ENCODE data around the gene CGAS. TPM values are rescaled to one million over a fixed set of nuclear protein-coding genes. Genes with fewer than 3 reads are reported as not detected.
"Not testable (repeated sequence)": the region's sequence is repeated elsewhere in the genome, so short reads cannot be mapped to it uniquely, and the experiment has no call there.

Gene CGAS
- total RNA-seq, 6 experiments from 2014 or later: 0.37 to 1.1 (median 0.78) TPM

DNA sequence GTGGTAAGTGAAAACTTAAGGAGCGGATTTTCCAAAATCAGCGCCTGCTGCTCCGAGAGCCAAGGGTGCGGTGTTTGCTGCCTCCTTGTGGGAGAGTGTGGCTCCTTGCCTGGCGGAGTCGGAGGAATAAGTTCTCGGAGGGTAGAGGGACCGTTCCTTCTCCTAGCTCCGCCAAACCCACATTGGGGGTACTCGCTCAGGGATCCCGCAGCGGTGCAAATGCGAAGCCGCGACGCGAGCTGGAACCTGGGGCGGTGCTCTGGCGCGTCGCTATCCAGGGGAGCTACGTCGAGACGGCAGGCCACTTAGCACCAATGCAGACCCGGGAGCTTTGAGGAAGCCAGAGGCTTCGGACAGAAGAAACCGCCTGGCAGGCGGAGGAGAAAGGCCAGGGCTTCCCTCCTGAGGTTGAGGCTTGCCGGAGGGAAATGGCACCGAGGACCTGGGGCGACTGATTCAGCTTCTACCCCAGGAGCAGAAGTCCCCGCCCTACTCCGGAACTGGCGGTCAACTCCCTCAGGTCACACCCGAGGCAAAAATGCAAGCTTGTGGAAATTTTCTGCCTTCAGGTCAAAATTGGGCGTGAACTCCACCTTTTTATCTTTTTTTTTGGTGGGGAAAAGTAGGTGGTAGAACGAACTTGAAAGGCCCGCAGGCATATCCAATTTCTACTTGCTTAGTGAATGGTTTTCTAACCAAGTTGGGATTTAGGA is 63.1 kb downstream of the CGAS start:
- TF ChIP-seq, protein P1, sequence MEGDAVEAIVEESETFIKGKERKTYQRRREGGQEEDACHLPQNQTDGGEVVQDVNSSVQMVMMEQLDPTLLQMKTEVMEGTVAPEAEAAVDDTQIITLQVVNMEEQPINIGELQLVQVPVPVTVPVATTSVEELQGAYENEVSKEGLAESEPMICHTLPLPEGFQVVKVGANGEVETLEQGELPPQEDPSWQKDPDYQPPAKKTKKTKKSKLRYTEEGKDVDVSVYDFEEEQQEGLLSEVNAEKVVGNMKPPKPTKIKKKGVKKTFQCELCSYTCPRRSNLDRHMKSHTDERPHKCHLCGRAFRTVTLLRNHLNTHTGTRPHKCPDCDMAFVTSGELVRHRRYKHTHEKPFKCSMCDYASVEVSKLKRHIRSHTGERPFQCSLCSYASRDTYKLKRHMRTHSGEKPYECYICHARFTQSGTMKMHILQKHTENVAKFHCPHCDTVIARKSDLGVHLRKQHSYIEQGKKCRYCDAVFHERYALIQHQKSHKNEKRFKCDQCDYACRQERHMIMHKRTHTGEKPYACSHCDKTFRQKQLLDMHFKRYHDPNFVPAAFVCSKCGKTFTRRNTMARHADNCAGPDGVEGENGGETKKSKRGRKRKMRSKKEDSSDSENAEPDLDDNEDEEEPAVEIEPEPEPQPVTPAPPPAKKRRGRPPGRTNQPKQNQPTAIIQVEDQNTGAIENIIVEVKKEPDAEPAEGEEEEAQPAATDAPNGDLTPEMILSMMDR (IDR thresholded peaks at IDR 0.05): peak; percentile 20 to 47 (median 44)
- no peak for TF ChIP-seq POLR2A (IDR thresholded peaks at IDR 0.05)
- Histone ChIP-seq H3K36me3 (no peaks in the 10 kb centered on the region), H3K4me1 (no peaks in the 10 kb centered on the region), H3K4me3 (peak overlapping the region; percentile 33 to 51 (median 44)), H3K27ac (no peak overlapping the region), H3K9me3 (no peaks in the 10 kb centered on the region), H3K27me3 (no peaks in the 10 kb centered on the region)
- intact Hi-C loops (cut with DNase I): no loop called here
- ATAC-seq (peak; percentile 79 to 89 (median 84)), DNase-seq (peak; percentile 50 to 65 (median 54))
- under 1% methylated on average over 7 of the region's 38 CpGs for WGBS (ENCODE audit: insufficient coverage, low coverage, low lambda C conversion rate, missing lambda C conversion rate)

DNA sequence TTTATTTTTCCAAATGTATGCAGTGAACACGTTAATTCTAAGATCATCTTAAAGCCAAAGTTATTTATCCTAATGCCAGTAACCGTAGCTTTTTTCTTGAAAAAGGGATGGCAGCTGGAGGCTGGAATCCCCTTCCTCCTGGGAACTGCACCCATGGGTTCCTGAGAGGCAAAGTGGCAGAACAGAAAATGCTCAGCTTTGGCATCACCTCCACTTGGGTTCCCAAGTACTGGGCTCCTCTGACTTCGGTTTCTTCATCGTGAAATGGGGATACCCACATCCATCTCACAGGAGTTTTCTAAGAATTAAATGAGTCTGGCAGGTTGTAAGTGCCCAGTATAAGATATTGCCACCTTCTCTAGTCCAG is 63.7 kb downstream of the CGAS start:
- no peaks in the 10 kb centered on the region for H3K4me1 ChIP-seq
- WGBS (ENCODE audit: insufficient coverage, low coverage, low lambda C conversion rate, missing lambda C conversion rate): 31% methylated on average over 4 of the region's 4 CpGs
- H3K27me3 ChIP-seq: no peaks in the 10 kb centered on the region
- peak overlapping the region; percentile 33 to 51 (median 44) for H3K4me3 ChIP-seq
- TF ChIP-seq, protein P1 (IDR thresholded peaks at IDR 0.05): no peak
- no peak for TF ChIP-seq POLR2A (IDR thresholded peaks at IDR 0.05)
- H3K9me3 ChIP-seq: no peaks in the 10 kb centered on the region
- intact Hi-C loops (cut with DNase I): no loop called here
- ATAC-seq (peak in 1 of 4 donors; percentile 23), DNase-seq (no peak)
- no peaks in the 10 kb centered on the region for H3K36me3 ChIP-seq
- H3K27ac ChIP-seq: no peak overlapping the region

DNA sequence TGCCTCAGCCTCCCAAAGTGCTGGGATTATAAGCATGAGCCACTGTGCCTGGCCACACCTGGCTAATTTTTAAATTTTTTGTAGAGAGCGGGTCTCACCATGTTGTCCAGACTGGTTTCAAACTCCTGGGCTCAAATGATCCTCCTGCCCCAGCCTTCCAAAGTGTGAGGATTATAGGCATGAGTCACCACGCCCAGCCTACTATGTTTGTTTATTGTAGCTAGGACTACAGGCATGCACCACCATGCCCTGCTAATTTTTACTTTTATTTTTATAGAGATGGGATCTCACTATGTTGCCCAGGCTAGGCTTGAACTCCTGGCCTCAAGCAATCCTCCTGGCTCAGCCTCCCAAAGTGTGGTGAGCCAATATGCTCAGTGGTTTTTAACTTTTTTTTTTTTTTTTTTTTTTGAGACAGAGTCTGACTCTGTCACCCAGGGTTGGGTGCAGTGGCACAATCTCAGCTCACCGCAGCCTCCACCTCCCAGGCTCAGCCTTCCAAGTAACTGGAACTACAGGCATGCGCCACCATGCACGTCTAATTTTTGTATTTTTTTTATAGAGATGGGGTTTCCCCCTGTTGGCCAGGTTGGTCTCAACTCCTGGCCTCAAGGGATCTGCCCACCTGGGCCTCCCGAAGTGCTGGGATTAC is 69.5 kb downstream of the CGAS start:
- DNase-seq (no peak), ATAC-seq (no peak)
- 93% methylated on average over 4 of the region's 6 CpGs for WGBS (ENCODE audit: insufficient coverage, low coverage, low lambda C conversion rate, missing lambda C conversion rate)
- Histone ChIP-seq H3K27ac (no peak overlapping the region), H3K36me3 (no peaks in the 10 kb centered on the region), H3K4me1 (no peaks in the 10 kb centered on the region), H3K27me3 (no peaks in the 10 kb centered on the region), H3K9me3 (no peaks in the 10 kb centered on the region), H3K4me3 (no peak overlapping the region)
- intact Hi-C loops (cut with DNase I): no loop called here
- no peak for TF ChIP-seq POLR2A (IDR thresholded peaks at IDR 0.05)
- TF ChIP-seq, protein P1 (IDR thresholded peaks at IDR 0.05): no peak

DNA sequence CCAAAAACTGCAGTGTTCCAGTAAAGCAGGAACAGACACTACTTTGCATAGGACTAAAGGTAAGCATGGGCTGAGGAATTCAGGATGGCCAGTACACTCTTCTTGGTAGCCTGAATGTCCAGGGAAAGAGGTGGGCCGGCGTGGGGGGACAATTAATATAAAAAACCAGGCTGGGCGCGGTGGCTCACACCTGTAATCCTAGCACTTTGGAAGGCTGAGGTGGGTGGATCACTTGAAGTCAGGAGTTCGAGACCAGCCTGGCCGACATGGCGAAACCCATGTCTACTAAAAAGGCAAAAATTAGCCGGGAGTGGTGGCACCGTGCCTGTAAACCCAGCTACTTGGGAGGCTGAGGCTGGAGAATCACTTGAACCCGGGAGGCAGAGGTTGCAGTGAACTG is 70.6 kb downstream of the CGAS start:
- intact Hi-C loops (cut with DNase I); DNase-seq; ATAC-seq; H3K27ac ChIP-seq; H3K36me3 ChIP-seq; H3K27me3 ChIP-seq; H3K9me3 ChIP-seq; H3K4me3 ChIP-seq; H3K4me1 ChIP-seq: not testable (repeated sequence)
- 86% methylated on average over 10 of the region's 10 CpGs for WGBS (ENCODE audit: insufficient coverage, low coverage, low lambda C conversion rate, missing lambda C conversion rate)

DNA sequence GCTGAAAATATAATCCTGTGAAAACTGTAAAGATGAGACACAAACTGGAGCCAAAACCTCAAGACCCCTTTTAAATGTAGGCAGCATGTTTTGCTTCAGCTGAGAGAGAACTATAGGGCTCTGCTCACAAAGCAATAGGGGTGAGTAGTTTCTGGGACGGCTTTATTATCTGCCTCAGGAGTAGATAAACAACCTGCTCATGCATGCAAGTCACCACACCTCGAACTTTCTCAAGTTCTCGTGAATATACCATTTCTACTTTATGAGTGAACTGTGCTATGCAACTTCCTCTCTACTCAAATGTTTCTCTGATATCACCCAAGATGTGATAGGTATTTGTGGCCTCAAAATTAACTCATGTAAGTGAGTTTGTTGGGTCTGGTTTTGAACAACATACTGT is 74.9 kb downstream of the CGAS start:
- intact Hi-C loops (cut with DNase I): no loop called here
- Histone ChIP-seq H3K36me3 (no peaks in the 10 kb centered on the region), H3K4me3 (no peak overlapping the region), H3K27me3 (no peaks in the 10 kb centered on the region), H3K4me1 (no peaks in the 10 kb centered on the region), H3K9me3 (no peaks in the 10 kb centered on the region), H3K27ac (no peak overlapping the region)
- 56% methylated on average over 3 of the region's 3 CpGs for WGBS (ENCODE audit: insufficient coverage, low coverage, low lambda C conversion rate, missing lambda C conversion rate)
- DNase-seq (no peak), ATAC-seq (no peak)
- TF ChIP-seq, protein P1 (IDR thresholded peaks at IDR 0.05): no peak
- no peak for TF ChIP-seq POLR2A (IDR thresholded peaks at IDR 0.05)
